Measurements from ENCODE around the gene SPIRE2.
A peak's percentile ranks its signal among the peaks of the same experiment; 100 is the strongest.
"Not testable (repeated sequence)": the region's sequence is repeated elsewhere in the genome, so short reads cannot be mapped to it uniquely, and the experiment has no call there.

The SPIRE2 gene

DNA sequence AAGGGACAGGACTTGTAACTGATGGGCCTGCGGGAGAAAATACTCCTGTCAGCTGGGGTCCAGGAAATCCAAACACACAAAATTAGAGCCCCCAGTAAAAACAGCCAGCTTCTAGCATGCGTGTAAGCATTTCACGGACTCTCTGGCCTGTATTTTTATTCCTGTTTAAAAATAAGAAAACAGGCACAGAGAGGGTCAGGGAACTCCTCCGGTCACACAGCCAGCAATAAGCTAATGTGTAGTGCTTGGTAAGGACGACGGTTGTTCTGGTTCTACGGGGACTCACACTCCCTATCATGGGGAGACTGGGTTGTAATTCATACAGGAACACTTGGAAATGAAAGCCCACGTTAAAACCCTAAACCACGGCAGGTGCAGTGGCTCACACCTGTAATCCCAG is 43.6 kb downstream of the SPIRE2 start:
- no peak for DNase-seq

DNA sequence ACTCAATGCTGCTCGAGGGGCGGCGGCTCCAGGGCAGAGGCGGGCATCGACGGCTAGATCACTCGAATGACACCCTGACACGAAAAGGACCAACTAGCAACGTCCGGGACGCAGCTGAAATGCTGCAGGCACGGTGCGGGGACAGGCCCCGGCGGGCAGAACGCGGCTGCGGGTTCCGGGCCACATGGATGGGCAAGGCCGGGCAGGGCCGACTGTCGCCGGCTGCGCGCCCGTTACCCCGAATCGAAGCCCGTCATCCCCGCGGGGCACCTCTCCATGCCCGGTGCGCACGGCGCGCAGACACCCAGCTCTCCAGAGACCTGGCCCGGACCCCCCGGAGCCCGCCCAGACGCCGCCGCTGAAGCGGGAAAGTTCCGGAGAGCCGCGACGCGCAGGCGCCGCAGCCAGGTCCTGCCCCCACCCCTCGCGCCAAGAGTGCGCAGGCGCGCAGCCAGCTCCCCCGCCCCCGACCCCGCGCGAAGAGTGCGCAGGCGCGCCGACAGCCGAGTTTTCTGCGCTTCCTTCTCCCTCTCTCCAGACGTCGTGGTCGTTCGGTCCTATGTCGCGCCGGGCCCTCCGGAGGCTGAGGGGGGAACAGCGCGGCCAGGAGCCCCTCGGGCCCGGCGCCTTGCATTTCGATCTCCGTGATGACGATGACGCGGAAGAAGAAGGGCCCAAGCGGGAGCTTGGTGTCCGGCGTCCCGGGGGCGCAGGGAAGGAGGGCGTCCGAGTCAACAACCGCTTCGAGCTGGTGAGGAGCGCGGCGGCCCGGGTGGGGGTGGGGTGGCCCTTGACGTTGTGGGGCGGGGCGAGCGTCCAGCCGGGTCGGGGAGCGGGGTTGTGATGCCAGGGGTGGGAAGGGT is 45.1 kb downstream of the SPIRE2 start, which contains the start of gene TCF25:
Gene TCF25, plus strand, starts transcription at position 484 of the 863 bp plus-strand sequence. Its CDS starts 76 bp downstream, at position 560.
- DNase-seq = peak; percentile 87

DNA sequence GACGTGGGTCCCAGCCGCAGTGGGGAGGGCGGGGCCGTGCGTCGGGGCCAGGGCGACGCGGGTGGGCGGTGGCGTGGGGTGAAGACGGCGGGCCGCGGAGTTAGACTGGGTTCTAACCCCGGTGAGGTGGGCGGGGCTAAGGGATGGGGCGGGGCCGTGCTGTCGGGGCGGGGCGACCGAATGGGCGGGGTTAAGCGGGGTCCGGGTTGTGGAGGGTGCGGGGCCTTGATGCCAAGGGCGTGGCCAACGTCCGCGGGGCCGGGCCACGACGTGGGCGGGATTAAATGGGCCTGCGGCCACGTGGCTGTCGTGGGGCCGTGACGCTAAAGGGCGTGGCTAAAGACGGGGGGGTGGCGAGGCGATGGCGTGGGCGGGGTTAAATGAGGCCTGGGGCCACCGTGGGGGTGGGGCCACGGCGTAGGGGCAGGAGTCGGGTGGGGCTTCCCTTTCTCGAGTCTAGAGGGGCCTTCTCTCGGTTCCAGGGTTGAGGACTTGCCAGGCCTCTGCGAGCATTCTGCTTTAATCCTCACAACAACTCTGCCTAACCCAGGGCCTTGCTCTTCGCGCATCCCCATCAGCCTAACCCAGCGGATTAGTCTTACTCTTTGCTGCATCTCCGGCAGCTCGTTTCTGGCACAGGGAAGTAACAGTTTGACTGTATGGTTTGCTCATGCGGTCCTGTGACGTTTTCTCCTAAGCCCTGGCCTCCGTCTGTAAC is 45.9 kb downstream of the SPIRE2 start:
- DNase-seq = peak; percentile 96

DNA sequence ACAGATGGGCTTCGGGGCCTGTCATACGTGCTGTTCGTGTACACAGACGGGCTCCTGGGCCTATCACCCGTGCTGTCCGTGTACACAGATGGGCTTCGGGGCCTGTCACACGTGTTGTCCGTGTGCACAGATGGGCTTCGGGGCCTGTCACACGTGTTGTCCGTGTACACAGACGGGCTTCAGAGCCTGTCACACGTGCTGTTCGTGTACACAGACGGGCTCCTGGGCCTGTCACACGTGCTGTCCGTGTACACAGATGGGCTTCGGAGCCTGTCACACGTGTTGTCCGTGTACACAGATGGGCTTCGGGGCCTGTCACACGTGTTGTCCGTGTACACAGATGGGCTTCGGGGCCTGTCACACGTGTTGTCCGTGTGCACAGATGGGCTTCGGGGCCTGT is 50.8 kb downstream of the SPIRE2 start:
- DNase-seq = not testable (repeated sequence)

DNA sequence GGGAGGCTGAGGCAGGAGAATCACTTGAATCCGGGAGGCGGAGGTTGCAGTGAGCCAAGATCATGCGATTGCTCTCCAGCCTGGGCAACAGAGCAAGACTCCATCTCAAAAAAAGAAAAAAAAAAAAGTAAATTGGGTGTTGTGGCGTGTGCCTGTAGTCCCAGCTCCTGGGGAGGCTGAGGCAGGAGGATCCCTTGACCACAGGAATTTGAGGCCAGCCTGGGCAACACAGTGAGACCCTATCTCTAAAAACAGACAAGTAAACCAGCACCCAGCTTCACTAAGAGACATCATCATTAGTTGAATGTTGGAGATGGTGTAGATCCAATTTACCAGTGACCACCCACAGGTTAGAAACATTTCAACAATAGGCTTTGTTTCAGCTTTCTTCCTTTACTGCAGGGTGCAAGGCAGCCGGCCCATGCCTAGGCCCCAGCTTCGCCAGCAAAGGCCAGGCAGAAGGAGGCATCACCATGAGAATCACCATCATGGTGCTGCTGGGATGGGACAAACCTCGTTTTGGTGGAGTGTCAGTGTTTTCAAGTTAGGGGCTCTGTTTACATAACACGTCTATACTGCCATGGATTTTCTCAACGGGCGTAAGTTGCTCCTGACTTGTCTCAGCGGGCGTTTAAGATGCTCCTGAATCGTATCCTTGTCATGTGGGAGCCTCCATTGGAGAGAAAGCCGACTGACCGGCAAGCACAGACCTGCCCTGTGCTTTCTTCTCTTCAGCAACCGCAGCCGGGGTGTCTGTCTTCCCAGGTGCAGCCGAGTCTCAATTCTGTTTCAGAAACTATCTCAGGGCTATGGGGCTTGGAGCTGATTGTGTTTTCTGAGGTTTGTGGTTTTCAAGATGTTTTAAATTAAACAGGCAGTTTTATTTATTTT is 52.4 kb downstream of the SPIRE2 start:
- no peak for DNase-seq

DNA sequence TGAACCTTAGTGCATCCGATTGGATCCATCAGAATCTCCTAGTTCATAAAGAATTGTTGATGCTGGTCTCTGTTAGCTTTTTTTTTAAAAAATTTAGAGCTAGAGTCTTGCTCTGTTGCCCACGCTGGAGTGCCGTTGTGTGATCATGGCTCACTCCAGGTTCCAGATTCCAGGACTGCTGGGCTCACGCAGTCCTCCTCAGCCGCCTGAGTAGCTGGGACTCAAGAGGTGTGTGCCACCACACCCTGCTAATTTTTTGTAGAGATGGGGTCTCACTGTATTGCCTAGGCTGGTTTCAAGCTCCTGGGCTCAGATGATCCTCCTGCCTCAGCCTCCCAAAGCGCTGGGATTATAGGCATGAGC is 53.1 kb downstream of the SPIRE2 start:
- no peak for DNase-seq

DNA sequence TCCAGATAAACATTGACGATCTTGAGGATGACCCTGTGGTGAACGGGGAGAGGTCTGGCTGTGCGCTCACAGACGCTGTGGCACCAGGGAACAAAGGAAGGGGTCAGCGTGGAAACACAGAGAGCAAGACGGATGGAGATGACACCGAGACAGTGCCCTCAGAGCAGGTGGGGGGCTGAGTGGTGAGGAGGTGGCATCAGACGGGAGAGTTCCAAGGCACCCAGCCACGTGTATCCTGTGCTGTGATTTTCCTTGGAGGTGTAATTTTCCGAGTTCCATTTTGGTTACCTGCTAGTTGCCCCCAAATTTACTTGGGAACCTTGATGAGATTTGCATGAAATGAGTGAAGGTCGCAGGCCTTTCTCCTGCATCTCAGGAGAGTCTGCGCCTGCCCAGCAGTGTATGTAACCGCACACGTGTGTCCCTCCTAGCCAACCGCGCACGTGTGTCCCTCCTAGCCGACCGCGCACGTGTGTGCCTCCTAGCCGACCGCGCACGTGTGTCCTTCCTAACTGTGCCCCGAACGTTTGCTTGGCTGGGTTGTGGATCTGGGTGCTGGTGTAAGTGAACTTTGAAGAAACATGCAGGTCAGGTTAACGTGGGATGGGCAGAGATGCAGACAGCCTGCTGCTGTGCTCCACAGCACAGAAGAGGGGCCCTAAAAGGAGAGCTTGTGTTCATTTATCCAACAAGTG is 55.2 kb downstream of the SPIRE2 start:
- no peak for DNase-seq

DNA sequence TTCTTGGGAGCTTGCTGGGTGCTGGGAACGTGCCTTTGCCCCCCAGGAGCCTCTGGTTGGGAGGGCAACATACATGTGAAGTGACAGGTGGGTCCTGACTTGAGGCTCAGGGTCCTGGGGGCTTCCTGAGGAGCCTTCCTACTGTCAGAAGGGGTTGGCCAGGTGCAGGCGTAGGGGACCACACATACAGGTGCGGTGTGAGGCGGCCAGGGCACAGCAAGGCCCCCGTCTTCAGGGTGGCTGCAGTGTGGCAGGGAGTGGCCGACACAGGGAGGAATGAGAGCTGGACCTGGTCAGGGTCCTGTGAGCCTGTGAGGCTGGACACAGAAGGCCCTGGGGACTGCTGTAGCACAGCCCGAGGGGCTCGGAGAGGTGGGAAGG is 55.8 kb downstream of the SPIRE2 start:
- DNase-seq = no peak

DNA sequence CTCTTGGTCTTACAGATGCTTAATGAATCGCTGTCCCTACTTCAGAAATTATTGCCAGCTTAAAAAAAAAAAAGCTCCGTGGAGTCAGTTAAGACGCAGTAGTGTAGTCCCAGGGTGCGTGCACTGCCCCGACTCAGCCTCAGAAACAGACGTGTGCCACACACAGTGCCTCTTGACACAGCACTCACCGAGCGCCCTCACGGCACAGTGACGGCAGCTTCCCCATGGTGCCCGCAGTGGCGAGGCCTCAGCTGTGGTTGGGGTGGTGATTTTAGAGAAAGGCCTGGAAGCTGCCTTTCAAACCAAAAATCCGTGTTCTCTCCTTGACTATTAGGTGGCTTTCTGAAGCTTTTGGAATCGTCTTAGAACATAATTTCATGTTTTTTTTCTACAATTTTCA is 59.0 kb downstream of the SPIRE2 start:
- DNase-seq = no peak

DNA sequence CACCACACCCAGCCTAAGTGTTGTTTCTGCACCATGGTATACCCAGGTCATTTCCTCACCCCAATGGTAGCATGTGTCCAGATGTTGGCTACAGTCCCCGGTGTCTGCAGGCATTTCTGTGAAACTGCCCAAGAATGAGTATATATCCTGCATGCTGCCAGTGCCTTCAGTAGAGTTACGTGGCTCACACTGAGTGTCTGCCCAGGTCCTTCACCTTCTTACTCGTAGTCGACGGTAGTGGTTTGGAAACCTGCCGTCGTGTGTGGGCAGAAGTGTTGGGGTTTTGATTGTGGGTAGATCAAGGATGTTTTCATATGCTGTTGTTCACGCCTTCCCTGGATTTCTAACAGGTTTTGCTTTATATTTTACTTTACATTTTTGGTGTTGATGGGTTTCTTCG is 61.9 kb downstream of the SPIRE2 start:
- no peak for DNase-seq

DNA sequence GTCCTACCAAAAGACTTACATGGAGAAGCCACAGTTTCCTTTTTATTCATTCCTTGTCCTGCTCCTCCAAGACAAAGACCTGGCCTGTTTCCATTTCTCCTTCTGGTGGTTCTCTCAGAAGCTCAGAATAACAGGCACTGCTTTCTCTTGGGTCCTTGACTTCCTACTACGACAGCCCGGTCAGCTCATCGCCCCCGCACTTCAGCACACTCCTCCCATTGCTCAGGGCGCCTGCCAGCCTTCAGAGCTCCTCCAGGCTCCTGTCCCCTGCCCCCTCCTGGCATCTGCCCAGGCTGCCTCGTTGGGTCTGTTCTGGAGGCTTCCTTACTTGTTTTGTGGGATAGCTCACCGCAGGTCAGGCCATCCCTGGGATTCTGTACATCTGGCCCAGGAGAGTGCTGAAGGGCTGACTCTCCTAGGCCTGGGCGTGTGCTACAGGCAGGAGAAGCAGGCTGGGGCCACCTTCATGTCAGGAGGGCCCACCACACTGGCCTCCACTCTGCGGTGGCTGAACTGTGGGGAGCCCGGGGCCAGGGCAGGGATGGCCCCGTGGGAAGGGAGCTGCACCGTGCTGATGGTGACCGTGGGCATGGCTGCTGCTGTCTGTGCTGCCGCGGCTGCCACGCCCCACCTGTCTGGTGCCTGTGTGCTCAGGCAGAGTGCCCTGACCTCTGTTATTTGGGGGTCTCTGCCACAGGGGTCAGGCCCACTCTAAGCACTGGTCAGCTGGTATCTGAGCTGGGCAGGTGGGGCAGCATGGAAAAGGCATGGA is 62.8 kb downstream of the SPIRE2 start:
- no peak for DNase-seq

DNA sequence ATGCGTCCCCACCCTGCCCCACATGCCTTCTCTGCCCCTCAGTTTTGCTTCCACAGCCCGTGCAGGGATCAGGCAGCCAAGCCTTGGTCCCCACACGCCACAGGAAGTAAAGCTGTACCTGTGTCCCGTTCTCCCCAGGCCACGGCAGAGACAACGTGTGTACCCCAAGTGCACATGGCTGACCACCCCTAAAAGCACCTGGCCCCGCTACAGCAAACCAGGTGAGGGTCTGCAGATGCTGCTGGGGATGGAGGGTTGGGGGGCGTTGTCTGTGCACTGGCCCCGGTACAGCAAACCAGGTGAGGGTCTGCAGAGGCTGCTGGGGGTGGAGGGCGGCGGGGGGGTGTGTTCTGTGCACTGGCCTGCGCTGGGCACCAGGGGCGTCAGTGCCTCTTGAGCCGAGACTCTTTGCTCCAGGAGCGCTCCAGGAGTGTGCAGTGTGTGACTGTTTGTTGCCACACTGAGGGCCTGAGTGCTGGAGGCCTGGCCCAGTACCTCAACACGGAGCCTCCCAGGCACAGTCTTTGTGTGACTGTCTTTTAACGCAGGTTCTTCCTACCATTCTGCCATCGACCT is 63.9 kb downstream of the SPIRE2 start:
- no peak for DNase-seq

DNA sequence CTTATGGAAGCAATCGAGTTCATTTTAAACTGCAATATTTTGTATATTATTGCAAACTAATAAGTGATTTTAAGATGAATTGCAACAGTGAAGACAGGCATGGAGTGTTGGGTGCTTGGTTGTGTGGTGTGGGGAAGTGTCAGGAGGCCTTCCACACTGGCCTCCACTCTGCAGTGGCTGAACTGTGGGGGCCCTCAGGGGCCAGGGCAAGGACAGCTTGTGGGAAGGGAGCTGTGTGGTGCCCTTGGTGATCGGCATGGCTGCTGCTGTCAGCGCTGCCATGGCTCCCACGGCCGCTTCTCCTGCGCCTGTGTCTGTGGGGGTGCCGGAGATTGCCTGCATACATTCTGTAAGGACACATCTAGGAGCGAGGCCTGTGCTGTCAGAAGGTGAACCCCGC is 64.4 kb downstream of the SPIRE2 start:
- DNase-seq = no peak

DNA sequence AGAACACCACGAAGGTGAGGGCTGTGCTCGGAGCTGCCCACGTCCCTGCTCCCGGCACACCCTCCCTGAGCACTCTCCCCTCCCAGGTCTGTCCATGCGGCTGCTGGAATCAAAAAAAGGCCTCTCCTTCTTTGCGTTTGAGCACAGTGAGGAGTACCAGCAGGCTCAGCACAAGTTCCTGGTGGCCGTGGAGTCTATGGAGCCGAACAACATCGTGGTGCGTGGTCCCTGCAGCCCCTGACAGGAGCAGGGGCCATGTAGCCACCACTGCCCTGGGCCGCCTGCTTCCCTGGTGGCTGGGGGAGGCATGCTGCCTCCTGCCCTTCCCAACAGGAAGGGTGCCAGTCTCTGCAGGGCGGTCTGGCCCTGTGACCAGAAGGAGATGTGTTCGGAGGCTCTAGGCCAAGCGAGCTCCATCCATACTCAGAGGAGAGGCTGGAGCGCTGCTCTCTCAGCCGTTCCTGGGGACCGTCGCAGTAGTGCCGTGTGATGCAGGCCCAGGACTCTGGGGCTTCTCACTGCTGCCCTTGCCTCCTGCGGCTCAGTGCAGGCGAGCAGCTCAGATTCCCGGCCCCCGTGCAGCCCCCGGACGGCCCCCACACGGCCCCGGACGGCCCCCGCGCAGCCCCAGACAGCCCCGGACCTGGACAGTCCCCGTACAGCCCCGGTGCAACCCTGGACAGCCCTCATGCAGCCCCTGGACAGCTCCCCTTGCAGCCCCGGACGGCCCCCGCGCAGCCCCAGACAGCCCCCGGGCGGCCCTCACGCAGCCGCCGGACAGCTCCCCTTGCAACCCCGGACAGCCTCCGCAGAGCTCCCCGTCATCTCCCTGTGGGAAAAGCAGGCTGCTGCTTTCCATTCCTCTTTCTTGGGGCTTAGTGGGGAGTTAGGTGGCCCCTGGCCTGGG is 65.6 kb downstream of the SPIRE2 start:
- DNase-seq = no peak

DNA sequence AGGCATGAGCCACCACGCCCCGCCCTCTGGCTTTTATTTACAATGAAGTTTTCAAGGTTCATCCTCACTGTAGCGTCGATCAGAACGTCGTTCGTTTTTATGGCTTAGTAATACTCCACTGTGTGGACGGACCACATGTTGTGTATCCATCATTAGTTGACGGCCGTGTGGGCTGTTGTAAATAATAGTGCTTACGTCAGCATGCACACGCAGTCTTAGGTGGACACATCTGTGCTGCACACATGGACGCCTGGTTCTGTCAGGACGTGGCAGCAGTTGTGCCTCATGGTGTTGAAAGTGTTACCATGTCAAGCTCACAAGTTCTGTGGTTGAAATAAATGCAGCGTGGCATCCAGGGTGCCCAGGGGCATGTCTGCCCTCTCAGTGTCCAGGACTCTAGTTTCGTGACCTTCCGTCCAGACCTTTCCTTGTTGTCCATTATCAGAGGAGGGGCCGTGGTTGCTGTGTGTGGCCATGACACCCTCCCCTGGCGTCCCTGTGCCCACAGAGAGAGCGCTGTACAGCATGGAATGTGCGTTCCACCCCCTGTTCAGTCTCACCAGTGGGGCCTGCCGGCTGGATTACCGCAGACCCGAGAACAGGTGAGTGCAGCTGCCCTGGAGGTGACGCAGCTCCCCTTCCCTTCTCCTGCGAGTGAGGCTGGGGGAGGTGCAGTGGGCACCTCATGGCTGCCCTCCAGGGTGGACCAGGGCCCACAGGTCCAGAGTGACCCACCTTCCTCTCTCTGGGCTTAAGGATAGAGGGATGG is 67.4 kb downstream of the SPIRE2 start:
- no peak for DNase-seq

DNA sequence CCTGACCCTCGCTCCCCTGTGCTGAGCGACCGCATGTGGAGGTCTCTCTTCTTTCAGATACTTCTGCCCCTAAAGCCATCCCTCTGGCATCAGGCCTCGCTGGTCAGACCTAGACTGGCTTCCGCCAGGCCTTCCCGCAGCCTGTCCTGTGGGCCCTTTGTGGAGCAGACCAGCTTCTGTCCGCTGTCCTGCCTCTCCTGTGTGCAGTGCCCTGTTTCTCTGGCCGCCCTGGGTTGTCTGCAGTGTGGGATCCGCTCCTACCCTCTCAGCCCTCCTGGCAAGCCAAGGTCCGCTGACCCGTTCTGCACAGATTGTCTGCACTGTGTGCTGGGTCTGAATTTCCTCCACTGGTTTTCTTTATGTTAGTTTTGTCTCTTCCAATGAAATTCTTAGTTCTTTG is 68.9 kb downstream of the SPIRE2 start:
- DNase-seq = no peak

DNA sequence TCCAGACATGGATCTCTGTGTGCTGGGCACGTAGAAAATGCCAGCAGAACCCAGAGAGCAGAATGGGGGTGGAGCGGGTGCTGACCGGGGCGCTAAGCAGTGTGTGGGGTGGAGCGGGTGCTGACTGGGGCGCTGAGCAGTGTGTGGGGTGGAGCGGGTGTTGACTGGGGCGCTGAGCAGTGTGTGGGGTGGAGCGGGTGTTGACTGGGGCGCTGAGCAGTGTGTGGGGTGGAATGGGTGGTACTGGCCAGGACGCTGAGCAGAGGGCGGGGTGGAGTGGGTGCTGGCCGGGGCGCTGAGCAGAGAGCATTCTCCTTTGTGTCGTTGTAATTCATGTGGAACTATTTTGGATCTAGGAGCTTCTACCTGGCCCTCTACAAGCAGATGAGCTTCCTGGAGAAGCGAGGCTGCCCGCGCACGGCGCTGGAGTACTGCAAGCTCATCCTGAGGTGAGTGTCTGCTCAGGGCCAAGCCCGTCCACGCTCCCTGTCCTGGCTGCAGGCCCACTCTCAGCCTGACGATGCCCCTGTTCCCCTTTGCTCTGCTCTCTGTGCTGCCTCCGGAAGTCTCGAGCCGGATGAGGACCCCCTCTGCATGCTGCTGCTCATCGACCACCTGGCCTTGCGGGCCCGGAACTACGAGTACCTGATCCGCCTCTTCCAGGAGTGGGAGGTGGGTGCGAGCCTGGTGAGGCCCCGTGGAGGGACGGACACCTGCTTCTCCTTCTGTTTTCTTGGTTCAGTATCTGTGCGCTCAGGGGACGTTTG is 70.1 kb downstream of the SPIRE2 start:
- DNase-seq = no peak

DNA sequence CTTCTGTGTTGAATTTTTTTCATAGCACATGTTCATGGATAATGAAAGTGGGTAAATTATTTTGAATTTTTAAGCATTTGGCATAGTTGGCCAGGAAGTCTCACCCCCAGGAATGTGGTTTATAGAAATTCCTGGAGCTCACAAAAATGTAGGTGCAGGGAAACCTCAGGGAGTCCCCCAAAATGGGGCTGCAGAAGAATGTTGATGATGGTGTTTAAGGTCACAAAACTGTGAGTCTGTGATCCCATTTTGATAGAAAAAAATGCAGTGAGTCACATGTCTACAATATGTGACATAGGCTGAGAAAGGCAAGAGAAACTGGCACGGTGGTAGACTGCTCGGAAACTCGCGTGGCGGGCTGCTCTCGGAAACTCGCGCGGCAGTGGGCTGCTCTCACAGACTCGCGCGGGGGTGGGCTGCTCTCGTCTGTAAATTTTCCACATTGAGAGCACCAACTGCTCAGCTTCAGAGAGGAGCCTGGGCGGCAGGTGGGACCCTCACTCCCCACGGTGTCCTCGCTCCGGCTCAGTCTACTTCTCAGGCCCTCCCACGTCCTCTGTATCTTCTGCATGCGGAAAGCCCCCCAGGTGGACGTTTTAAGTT is 71.7 kb downstream of the SPIRE2 start:
- DNase-seq = no peak

Data from CD4-positive, alpha-beta T cell treated with Interleukin-12 subunit alpha and Interleukin-12 subunit beta, for 1 hour (primary cell).